GDM1 (cell line): ENCODE measurements around the gene TSGA10.
A peak's percentile ranks its signal among the peaks of the same experiment; 100 is the strongest.
"Not testable (repeated sequence)": the region's sequence is repeated elsewhere in the genome, so short reads cannot be mapped to it uniquely, and the experiment has no call there.

Experiments
- DNase-seq: peaks from one replicate; lab custom pipeline; 2025; lab: John Stamatoyannopoulos, UW

Gene TSGA10

GRCh38 chr2:99072551-99072950, 82.2 kb downstream of the TSGA10 start:
- DNase-seq = no peak

GRCh38 chr2:99067871-99068625, 86.7 kb downstream of the TSGA10 start:
- DNase-seq = no peak

- peak; percentile 42 for DNase-seq
These were observed 88.4 kb downstream of the TSGA10 start for GRCh38 chr2:99066075-99066958.

- DNase-seq = not testable (repeated sequence)
These were observed 105.6 kb downstream of the TSGA10 start for GRCh38 chr2:99049187-99049586.

- not testable (repeated sequence) for DNase-seq
These were observed 113.9 kb downstream of the TSGA10 start for GRCh38 chr2:99040736-99041300.

- no peak for DNase-seq
These were observed 118.8 kb downstream of the TSGA10 start for GRCh38 chr2:99035920-99036319.

- no peak for DNase-seq
These were observed 122.0 kb downstream of the TSGA10 start for GRCh38 chr2:99032786-99033185.

GRCh38 chr2:99032001-99032400, 122.7 kb downstream of the TSGA10 start:
- DNase-seq = no peak

- DNase-seq = no peak
These were observed 123.3 kb downstream of the TSGA10 start for GRCh38 chr2:99031481-99031880.

GRCh38 chr2:99028558-99028957, 126.2 kb downstream of the TSGA10 start:
- no peak for DNase-seq

GRCh38 chr2:99027856-99028255, 126.9 kb downstream of the TSGA10 start:
- DNase-seq = no peak

GRCh38 chr2:99000708-99001107, 154.0 kb downstream of the TSGA10 start:
- no peak for DNase-seq

- DNase-seq = not testable (repeated sequence)
These were observed 166.0 kb downstream of the TSGA10 start for GRCh38 chr2:98988695-98989094.

- DNase-seq = no peak
These were observed 168.7 kb downstream of the TSGA10 start for GRCh38 chr2:98985905-98986666.

- DNase-seq = no peak
These were observed 179.1 kb downstream of the TSGA10 start for GRCh38 chr2:98975611-98976010.

GRCh38 chr2:98972582-98973167, 182.1 kb downstream of the TSGA10 start:
- no peak for DNase-seq

GRCh38 chr2:98959810-98960507, 194.8 kb downstream of the TSGA10 start:
- DNase-seq = no peak

GRCh38 chr2:98952966-98953365, 201.8 kb downstream of the TSGA10 start:
- no peak for DNase-seq

- DNase-seq = no peak
These were observed 205.6 kb downstream of the TSGA10 start for GRCh38 chr2:98948956-98949739.

GRCh38 chr2:98947554-98947953, 207.2 kb downstream of the TSGA10 start:
- no peak for DNase-seq
